HepG2 (cell line): ENCODE measurements around the gene CHST3. TPM values are rescaled to one million over a fixed set of nuclear protein-coding genes. Genes with fewer than 3 reads are reported as not detected.

ENCODE experiments used
- JUNB ChIP-seq: sonication (generic); formaldehyde crosslinking; IDR thresholded peaks from 2 replicates; pipeline ENCODE4 v1.8.0; 2022; ENCODE audit warnings: missing genetic modification reagents, mild to moderate bottlenecking, borderline replicate concordance
- KDM4B ChIP-seq: sonication (generic); formaldehyde crosslinking; IDR thresholded peaks from 2 replicates; pipeline ENCODE4 v1.4.0; 2020; ENCODE audit warnings: missing genetic modification reagents
- POLR2G ChIP-seq: fragments of 200-400 bp; formaldehyde crosslinking; IDR thresholded peaks from 2 replicates; pipeline ENCODE4 v1.6.1; 2018; ENCODE audit warnings: mild to moderate bottlenecking, low read depth, low read length, moderate library complexity
- RBFOX2 ChIP-seq: fragments of 200-400 bp; formaldehyde crosslinking; IDR thresholded peaks from 2 replicates; pipeline ENCODE4 v1.6.1; 2017; ENCODE audit warnings: low read depth, mild to moderate bottlenecking, low read length
- SATB2 ChIP-seq: sonication (generic); formaldehyde crosslinking; IDR thresholded peaks from 2 replicates; pipeline ENCODE4 v1.5.0; 2020; ENCODE audit warnings: missing genetic modification reagents
- SNAI1 ChIP-seq: sonication (generic); formaldehyde crosslinking; IDR thresholded peaks from 2 replicates; pipeline ENCODE4 v1.5.0; 2020; ENCODE audit warnings: mild to moderate bottlenecking, missing genetic modification reagents, borderline replicate concordance
- ZIK1 ChIP-seq: sonication (generic); formaldehyde crosslinking; IDR thresholded peaks from 2 replicates; pipeline ENCODE4 v1.5.0; 2020; ENCODE audit warnings: mild to moderate bottlenecking, low read depth, missing genetic modification reagents, borderline replicate concordance
- ZNF350 ChIP-seq: sonication (generic); formaldehyde crosslinking; IDR thresholded peaks from 2 replicates; pipeline ENCODE4 v1.4.0; 2020; ENCODE audit warnings: mild to moderate bottlenecking, low read depth, missing genetic modification reagents, borderline replicate concordance
- ZNF768 ChIP-seq: sonication (generic); formaldehyde crosslinking; IDR thresholded peaks from 2 replicates; pipeline ENCODE4 v1.4.0; 2020; ENCODE audit warnings: missing genetic modification reagents
- ZNF788 ChIP-seq: sonication (generic); formaldehyde crosslinking; IDR thresholded peaks from 2 replicates; pipeline ENCODE4 v1.5.0; 2020; ENCODE audit warnings: mild to moderate bottlenecking, missing genetic modification reagents, borderline replicate concordance
- polyA plus RNA-seq, 8 experiments: library from polyadenylated mRNA; depleted of rRNA in 3 of 8; stranded (reverse) in 7 of 8; unstranded in 1 of 8; fragments of >200 nt; fragmentation: Illumina TruSeq in 4 of 8; extraction: Trizol in 4 of 8; gene quantifications; 2 replicates each; pipeline versions ENCODE4 v1.2.1 to v1.2.3, GENCODE V29; 2011 to 2016; ENCODE audit warnings: low read depth in 4 of 8, missing spikeins in 1 of 8, mixed read lengths in 1 of 8; ENCODE audit not compliant: insufficient read depth in 1 of 8
- total RNA-seq, 5 experiments: library from RNA; depleted of rRNA; stranded (reverse); fragments of >200 nt; fragmentation: Illumina TruSeq; extraction: Trizol; gene quantifications; 2 replicates each; pipeline ENCODE4 v1.2.3, GENCODE V29; 2016; ENCODE audit warnings: low read depth in 1 of 5
- TF ChIP-seq, protein P1 (sequence below): sonication (generic); formaldehyde crosslinking; IDR thresholded peaks from 2 replicates; pipeline ENCODE4 v1.9.0; 2021; ENCODE audit warnings: mild to moderate bottlenecking, missing genetic modification reagents
- TF ChIP-seq, protein P2 (sequence below): sonication (generic); formaldehyde crosslinking; IDR thresholded peaks from 2 replicates; pipeline ENCODE4 v1.5.0; 2020; ENCODE audit warnings: missing genetic modification reagents
- TF ChIP-seq, protein P3 (sequence below): sonication (generic); formaldehyde crosslinking; IDR thresholded peaks from 2 replicates; pipeline ENCODE4 v1.4.0; 2020; ENCODE audit warnings: low read depth, mild to moderate bottlenecking, missing genetic modification reagents
- TF ChIP-seq, protein P4 (sequence below): IDR thresholded peaks from 2 replicates; pipeline ENCODE4 v1.4.0; 2020; ENCODE audit warnings: mild to moderate bottlenecking, missing genetic modification reagents

CHST3 gene
- total and polyA plus RNA-seq, 2 of the 13 experiments (the other 11 are each of a cell fraction or from before 2014, with no cell fraction given), result 7.2 to 18.7 TPM

DNA sequence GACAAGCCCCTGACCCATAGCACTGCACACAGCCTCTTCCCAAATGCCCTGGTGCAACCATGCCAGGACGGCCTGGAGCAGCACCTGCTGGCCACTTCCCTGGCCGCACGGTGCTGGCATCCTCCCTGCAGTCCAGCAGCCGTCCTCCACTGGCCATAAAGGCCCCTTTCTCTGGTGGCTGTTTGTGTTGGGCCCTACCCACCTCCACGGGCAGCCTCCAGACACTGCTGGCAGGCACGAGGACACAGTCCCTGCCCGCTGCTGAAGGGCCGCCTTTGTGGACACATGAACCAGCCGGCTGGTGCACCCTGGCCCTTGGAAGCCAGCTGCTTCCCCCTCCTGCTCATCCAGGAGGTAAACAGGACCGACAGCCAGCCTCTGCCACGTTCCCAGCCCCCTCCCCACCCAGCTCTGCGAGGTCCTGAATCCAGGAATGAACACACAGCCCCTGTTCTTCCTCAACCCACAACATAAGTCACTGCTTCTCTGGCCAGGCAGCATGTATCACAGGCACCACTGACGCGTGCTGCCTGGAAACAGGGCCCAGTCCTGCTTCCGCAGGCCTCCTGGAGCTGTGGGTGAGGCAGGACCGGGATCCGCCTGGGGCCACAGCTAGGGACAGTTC, 80.3 kb downstream of the CHST3 start (continued):
- TF ChIP-seq, protein P1, sequence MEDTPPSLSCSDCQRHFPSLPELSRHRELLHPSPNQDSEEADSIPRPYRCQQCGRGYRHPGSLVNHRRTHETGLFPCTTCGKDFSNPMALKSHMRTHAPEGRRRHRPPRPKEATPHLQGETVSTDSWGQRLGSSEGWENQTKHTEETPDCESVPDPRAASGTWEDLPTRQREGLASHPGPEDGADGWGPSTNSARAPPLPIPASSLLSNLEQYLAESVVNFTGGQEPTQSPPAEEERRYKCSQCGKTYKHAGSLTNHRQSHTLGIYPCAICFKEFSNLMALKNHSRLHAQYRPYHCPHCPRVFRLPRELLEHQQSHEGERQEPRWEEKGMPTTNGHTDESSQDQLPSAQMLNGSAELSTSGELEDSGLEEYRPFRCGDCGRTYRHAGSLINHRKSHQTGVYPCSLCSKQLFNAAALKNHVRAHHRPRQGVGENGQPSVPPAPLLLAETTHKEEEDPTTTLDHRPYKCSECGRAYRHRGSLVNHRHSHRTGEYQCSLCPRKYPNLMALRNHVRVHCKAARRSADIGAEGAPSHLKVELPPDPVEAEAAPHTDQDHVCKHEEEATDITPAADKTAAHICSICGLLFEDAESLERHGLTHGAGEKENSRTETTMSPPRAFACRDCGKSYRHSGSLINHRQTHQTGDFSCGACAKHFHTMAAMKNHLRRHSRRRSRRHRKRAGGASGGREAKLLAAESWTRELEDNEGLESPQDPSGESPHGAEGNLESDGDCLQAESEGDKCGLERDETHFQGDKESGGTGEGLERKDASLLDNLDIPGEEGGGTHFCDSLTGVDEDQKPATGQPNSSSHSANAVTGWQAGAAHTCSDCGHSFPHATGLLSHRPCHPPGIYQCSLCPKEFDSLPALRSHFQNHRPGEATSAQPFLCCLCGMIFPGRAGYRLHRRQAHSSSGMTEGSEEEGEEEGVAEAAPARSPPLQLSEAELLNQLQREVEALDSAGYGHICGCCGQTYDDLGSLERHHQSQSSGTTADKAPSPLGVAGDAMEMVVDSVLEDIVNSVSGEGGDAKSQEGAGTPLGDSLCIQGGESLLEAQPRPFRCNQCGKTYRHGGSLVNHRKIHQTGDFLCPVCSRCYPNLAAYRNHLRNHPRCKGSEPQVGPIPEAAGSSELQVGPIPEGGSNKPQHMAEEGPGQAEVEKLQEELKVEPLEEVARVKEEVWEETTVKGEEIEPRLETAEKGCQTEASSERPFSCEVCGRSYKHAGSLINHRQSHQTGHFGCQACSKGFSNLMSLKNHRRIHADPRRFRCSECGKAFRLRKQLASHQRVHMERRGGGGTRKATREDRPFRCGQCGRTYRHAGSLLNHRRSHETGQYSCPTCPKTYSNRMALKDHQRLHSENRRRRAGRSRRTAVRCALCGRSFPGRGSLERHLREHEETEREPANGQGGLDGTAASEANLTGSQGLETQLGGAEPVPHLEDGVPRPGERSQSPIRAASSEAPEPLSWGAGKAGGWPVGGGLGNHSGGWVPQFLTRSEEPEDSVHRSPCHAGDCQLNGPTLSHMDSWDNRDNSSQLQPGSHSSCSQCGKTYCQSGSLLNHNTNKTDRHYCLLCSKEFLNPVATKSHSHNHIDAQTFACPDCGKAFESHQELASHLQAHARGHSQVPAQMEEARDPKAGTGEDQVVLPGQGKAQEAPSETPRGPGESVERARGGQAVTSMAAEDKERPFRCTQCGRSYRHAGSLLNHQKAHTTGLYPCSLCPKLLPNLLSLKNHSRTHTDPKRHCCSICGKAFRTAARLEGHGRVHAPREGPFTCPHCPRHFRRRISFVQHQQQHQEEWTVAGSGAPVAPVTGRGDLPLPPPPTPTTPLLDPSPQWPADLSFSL, result no peak
- peak; percentile 69; the same call in 1 of the 2 replicates for TF ChIP-seq ZIK1 (CRISPR knock-in tag)
- TF ChIP-seq, protein P2, sequence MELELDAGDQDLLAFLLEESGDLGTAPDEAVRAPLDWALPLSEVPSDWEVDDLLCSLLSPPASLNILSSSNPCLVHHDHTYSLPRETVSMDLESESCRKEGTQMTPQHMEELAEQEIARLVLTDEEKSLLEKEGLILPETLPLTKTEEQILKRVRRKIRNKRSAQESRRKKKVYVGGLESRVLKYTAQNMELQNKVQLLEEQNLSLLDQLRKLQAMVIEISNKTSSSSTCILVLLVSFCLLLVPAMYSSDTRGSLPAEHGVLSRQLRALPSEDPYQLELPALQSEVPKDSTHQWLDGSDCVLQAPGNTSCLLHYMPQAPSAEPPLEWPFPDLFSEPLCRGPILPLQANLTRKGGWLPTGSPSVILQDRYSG (CRISPR knock-in tag), result 0 out of 2 replicates have a peak, but pooled peaks have one; percentile 78
- TF ChIP-seq, protein P3, sequence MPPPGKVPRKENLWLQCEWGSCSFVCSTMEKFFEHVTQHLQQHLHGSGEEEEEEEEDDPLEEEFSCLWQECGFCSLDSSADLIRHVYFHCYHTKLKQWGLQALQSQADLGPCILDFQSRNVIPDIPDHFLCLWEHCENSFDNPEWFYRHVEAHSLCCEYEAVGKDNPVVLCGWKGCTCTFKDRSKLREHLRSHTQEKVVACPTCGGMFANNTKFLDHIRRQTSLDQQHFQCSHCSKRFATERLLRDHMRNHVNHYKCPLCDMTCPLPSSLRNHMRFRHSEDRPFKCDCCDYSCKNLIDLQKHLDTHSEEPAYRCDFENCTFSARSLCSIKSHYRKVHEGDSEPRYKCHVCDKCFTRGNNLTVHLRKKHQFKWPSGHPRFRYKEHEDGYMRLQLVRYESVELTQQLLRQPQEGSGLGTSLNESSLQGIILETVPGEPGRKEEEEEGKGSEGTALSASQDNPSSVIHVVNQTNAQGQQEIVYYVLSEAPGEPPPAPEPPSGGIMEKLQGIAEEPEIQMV (CRISPR knock-in tag), result no peak
- TF ChIP-seq, protein P4, sequence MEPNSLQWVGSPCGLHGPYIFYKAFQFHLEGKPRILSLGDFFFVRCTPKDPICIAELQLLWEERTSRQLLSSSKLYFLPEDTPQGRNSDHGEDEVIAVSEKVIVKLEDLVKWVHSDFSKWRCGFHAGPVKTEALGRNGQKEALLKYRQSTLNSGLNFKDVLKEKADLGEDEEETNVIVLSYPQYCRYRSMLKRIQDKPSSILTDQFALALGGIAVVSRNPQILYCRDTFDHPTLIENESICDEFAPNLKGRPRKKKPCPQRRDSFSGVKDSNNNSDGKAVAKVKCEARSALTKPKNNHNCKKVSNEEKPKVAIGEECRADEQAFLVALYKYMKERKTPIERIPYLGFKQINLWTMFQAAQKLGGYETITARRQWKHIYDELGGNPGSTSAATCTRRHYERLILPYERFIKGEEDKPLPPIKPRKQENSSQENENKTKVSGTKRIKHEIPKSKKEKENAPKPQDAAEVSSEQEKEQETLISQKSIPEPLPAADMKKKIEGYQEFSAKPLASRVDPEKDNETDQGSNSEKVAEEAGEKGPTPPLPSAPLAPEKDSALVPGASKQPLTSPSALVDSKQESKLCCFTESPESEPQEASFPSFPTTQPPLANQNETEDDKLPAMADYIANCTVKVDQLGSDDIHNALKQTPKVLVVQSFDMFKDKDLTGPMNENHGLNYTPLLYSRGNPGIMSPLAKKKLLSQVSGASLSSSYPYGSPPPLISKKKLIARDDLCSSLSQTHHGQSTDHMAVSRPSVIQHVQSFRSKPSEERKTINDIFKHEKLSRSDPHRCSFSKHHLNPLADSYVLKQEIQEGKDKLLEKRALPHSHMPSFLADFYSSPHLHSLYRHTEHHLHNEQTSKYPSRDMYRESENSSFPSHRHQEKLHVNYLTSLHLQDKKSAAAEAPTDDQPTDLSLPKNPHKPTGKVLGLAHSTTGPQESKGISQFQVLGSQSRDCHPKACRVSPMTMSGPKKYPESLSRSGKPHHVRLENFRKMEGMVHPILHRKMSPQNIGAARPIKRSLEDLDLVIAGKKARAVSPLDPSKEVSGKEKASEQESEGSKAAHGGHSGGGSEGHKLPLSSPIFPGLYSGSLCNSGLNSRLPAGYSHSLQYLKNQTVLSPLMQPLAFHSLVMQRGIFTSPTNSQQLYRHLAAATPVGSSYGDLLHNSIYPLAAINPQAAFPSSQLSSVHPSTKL (CRISPR knock-in tag), result peak; percentile 60; the same call in 1 of the 2 replicates
- TF ChIP-seq ZNF768 (CRISPR knock-in tag), result peak; percentile 76
- peak; percentile 75 for TF ChIP-seq RBFOX2
- TF ChIP-seq POLR2G, result peak; percentile 60
- peak; percentile 81; the same call in 1 of the 2 replicates for TF ChIP-seq ZNF788 (CRISPR knock-in tag)
- peak; percentile 60; the same call in 1 of the 2 replicates for TF ChIP-seq ZNF350
- 0 out of 2 replicates have a peak, but pooled peaks have one; percentile 6 for TF ChIP-seq SNAI1 (CRISPR knock-in tag)
- TF ChIP-seq KDM4B (CRISPR knock-in tag), result 0 out of 2 replicates have a peak, but pooled peaks have one; percentile 62
- no peak for TF ChIP-seq SATB2 (CRISPR knock-in tag)
- no peak for TF ChIP-seq JUNB (CRISPR knock-in tag)
